GM23248 (cell line): Measurements from ENCODE around the gene GPR55. TPM values are rescaled to one million over a fixed set of nuclear protein-coding genes. Genes with fewer than 3 reads are reported as not detected.

Experiments used
- DNase-seq: peaks from one replicate; pipeline ENCODE4 v3.0.0-alpha.2; 2015
- H2AFZ ChIP-seq: fragments of 200-600 bp; sonication (generic); 2 replicates; pipeline ENCODE4 v1.6.1; 2016; ENCODE audit warnings: antibody characterized with exemption
- H3F3A ChIP-seq: fragments of 200-600 bp; sonication (generic); 2 replicates; pipeline ENCODE4 v1.6.1; 2016; ENCODE audit warnings: mild to moderate bottlenecking, antibody characterized with exemption, mixed run types; ENCODE audit not compliant: insufficient read depth
- H3K27ac ChIP-seq: fragments of 200-600 bp; sonication (generic); 2 replicates; pipeline ENCODE4 v1.5.1; 2016; ENCODE audit warnings: mild to moderate bottlenecking
- H3K27me3 ChIP-seq: fragments of 200-600 bp; sonication (generic); replicated peaks from 2 replicates; pipeline ENCODE4 v1.6.1; 2016; ENCODE audit warnings: mild to moderate bottlenecking; ENCODE audit not compliant: insufficient read depth
- H3K36me3 ChIP-seq: fragments of 200-600 bp; sonication (generic); 2 replicates; pipeline ENCODE4 v1.6.1; 2016; ENCODE audit warnings: low read depth, mild to moderate bottlenecking
- H3K4me1 ChIP-seq: fragments of 200-600 bp; sonication (generic); 2 replicates; pipeline ENCODE4 v1.6.1; 2016; ENCODE audit warnings: mild to moderate bottlenecking; ENCODE audit not compliant: insufficient read depth
- H3K4me2 ChIP-seq: fragments of 200-600 bp; sonication (generic); one replicate; pipeline ENCODE4 v1.6.1; 2016; ENCODE audit warnings: mild to moderate bottlenecking; ENCODE audit not compliant: unreplicated experiment
- H3K4me3 ChIP-seq: fragments of 200-600 bp; sonication (generic); 2 replicates; pipeline ENCODE4 v1.5.1; 2016; ENCODE audit warnings: mild to moderate bottlenecking
- H3K79me2 ChIP-seq: fragments of 200-600 bp; sonication (generic); 2 replicates; pipeline ENCODE4 v1.6.1; 2016; ENCODE audit warnings: mild to moderate bottlenecking; ENCODE audit not compliant: insufficient read depth
- H3K9ac ChIP-seq: fragments of 200-600 bp; sonication (generic); 2 replicates; pipeline ENCODE4 v1.6.1; 2016; ENCODE audit warnings: mild to moderate bottlenecking
- H3K9me2 ChIP-seq: fragments of 200-600 bp; sonication (generic); 2 replicates; pipeline ENCODE4 v1.6.1; 2016; ENCODE audit warnings: mixed run types, mild to moderate bottlenecking, moderate library complexity; ENCODE audit not compliant: insufficient read depth
- H3K9me3 ChIP-seq: fragments of 200-600 bp; sonication (generic); one replicate; pipeline ENCODE4 v1.6.1; 2017; ENCODE audit warnings: low read depth
- H4K20me1 ChIP-seq: fragments of 200-600 bp; sonication (generic); 2 replicates; pipeline ENCODE4 v1.6.0; 2016; ENCODE audit not compliant: insufficient read depth
- EZH2 ChIP-seq: fragments of 200-600 bp; sonication (generic); IDR thresholded peaks from 2 replicates; pipeline ENCODE4 v1.6.1; 2018; ENCODE audit warnings: antibody characterized with exemption, mild to moderate bottlenecking; ENCODE audit not compliant: insufficient read depth, poor library complexity, severe bottlenecking
- EZH2phosphoT487 ChIP-seq: fragments of 200-600 bp; sonication (generic); IDR thresholded peaks from 2 replicates; pipeline ENCODE4 v1.6.1; 2018; ENCODE audit warnings: antibody characterized with exemption, moderate library complexity, mild to moderate bottlenecking, low read depth; ENCODE audit not compliant: insufficient read depth
- WGBS, 2 experiments: methylation state at CpG; one replicate each; pipeline ENCODE4 v1.1.6; 2015 to 2017; ENCODE audit warnings: low lambda C conversion rate in 2 of 2, low coverage in 1 of 2; ENCODE audit errors: missing lambda C conversion rate in 2 of 2; 5-methylcytosine and 5-hydroxymethylcytosine counted together
- in situ Hi-C: fragments of 300-500 bp; cut with MboI; formaldehyde crosslinking; loops from 2 replicates; pipeline ENCODE4 v1.15.0; 2020
- polyA plus RNA-seq: library from polyadenylated mRNA; unstranded; fragments of >200 nt; fragmentation: Nextera tagmentation; extraction: Ambion mirVana; gene quantifications from 2 replicates; pipeline ENCODE4 v1.2.1, GENCODE V29; 2016
- total RNA-seq: library from RNA; depleted of rRNA; stranded (reverse); fragments of >200 nt; shearing (Covaris generic); gene quantifications from 2 replicates; pipeline ENCODE4 v1.2.3, GENCODE V29; 2014; rRNA removed

GPR55 gene
- total and polyA plus RNA-seq, 2 experiments from 2014 or later = 0.20 TPM; not detected in 1

GRCh38 chr2:230863442-230864121 lies 61.5 kb downstream of the GPR55 start:
- no peak for DNase-seq
- no peak overlapping the region for H2AFZ ChIP-seq
- no peaks in the 10 kb centered on the region for H4K20me1 ChIP-seq
- H3K79me2 ChIP-seq = no peaks in the 10 kb centered on the region
- no peak overlapping the region for H3K4me2 ChIP-seq
- H3K36me3 ChIP-seq = no peaks in the 10 kb centered on the region
- no peak for TF ChIP-seq EZH2
- no peak for TF ChIP-seq EZH2phosphoT487
- no peak overlapping the region for H3K27ac ChIP-seq
- no peaks in the 10 kb centered on the region for H3K9me3 ChIP-seq
- H3K4me1 ChIP-seq = no peaks in the 10 kb centered on the region
- in situ Hi-C loops = no loop called here
- H3K9ac ChIP-seq = no peak overlapping the region
- H3K27me3 ChIP-seq = peaks cover 52% of the 10 kb centered on the region
- H3F3A ChIP-seq = 0 out of 2 replicates have a peak, but pooled peaks cover 9% of the 10 kb centered on the region
- WGBS, 2 experiments = 38 to 39% methylated on average over 13 of the region's 13 CpGs
- H3K4me3 ChIP-seq = no peak overlapping the region
- H3K9me2 ChIP-seq = no peaks in the 10 kb centered on the region

GRCh38 chr2:230863031-230863430 lies 62.0 kb downstream of the GPR55 start:
- no peaks in the 10 kb centered on the region for H3K79me2 ChIP-seq
- H3K27ac ChIP-seq = no peak overlapping the region
- DNase-seq = no peak
- H3K9me2 ChIP-seq = no peaks in the 10 kb centered on the region
- H3K9me3 ChIP-seq = no peaks in the 10 kb centered on the region
- H4K20me1 ChIP-seq = no peaks in the 10 kb centered on the region
- peaks cover 58% of the 10 kb centered on the region for H3K27me3 ChIP-seq
- H3K4me3 ChIP-seq = no peak overlapping the region
- 49 to 53% methylated on average over 8 of the region's 8 CpGs for WGBS, 2 experiments
- no peaks in the 10 kb centered on the region for H3K4me1 ChIP-seq
- no peak overlapping the region for H2AFZ ChIP-seq
- H3K36me3 ChIP-seq = no peaks in the 10 kb centered on the region
- in situ Hi-C loops = no loop called here
- TF ChIP-seq EZH2 (no peak), EZH2phosphoT487 (no peak)
- no peak overlapping the region for H3K4me2 ChIP-seq
- H3F3A ChIP-seq = 0 out of 2 replicates have a peak, but pooled peaks cover 9% of the 10 kb centered on the region
- H3K9ac ChIP-seq = no peak overlapping the region

- in situ Hi-C loops = no loop called here
- no peak overlapping the region for H3K4me2 ChIP-seq
- H4K20me1 ChIP-seq = no peaks in the 10 kb centered on the region
- no peak overlapping the region for H2AFZ ChIP-seq
- H3K27ac ChIP-seq = no peak overlapping the region
- no peaks in the 10 kb centered on the region for H3K36me3 ChIP-seq
- H3K9me2 ChIP-seq = no peaks in the 10 kb centered on the region
- H3K9me3 ChIP-seq = no peaks in the 10 kb centered on the region
- no peak for TF ChIP-seq EZH2phosphoT487
- no peak for TF ChIP-seq EZH2
- no peak overlapping the region for H3K4me3 ChIP-seq
- 84 to 88% methylated on average over 5 of the region's 5 CpGs for WGBS, 2 experiments
- no peak for DNase-seq
- no peak overlapping the region for H3K9ac ChIP-seq
- H3K4me1 ChIP-seq = no peaks in the 10 kb centered on the region
- no peaks in the 10 kb centered on the region for H3K79me2 ChIP-seq
- H3F3A ChIP-seq = 0 out of 2 replicates have a peak, but pooled peaks cover 9% of the 10 kb centered on the region
- H3K27me3 ChIP-seq = peaks cover 65% of the 10 kb centered on the region
Measured at GRCh38 chr2:230862292-230862691, 62.8 kb downstream of the GPR55 start.

- H3F3A ChIP-seq = 0 out of 2 replicates have a peak, but pooled peaks cover 3% of the 10 kb centered on the region
- H3K27ac ChIP-seq = no peak overlapping the region
- H3K36me3 ChIP-seq = no peaks in the 10 kb centered on the region
- no peak overlapping the region for H3K9ac ChIP-seq
- no peaks in the 10 kb centered on the region for H3K9me3 ChIP-seq
- no peaks in the 10 kb centered on the region for H3K4me1 ChIP-seq
- H4K20me1 ChIP-seq = no peaks in the 10 kb centered on the region
- no peaks in the 10 kb centered on the region for H3K79me2 ChIP-seq
- H3K4me2 ChIP-seq = no peak overlapping the region
- peaks cover 67% of the 10 kb centered on the region for H3K27me3 ChIP-seq
- H3K4me3 ChIP-seq = no peak overlapping the region
- 13 to 14% methylated on average over 12 to 13 of the region's 13 CpGs for WGBS, 2 experiments
- H3K9me2 ChIP-seq = no peaks in the 10 kb centered on the region
- TF ChIP-seq EZH2 (no peak), EZH2phosphoT487 (no peak)
- in situ Hi-C loops = no loop called here
- H2AFZ ChIP-seq = no peak overlapping the region
- DNase-seq = no peak
Measured at GRCh38 chr2:230861552-230862255, 63.3 kb downstream of the GPR55 start.

Other genes starting within 250 kb of the GPR55 start
- 49.1 and 52.1 TPM in 2 replicates for gene CAB39, start 212.4 kb downstream of the GPR55 start, total RNA-seq
- gene CAB39, start 212.4 kb downstream of the GPR55 start, polyA plus RNA-seq = 22.7 and 23.1 TPM in 2 replicates
- 35.0 and 38.9 TPM in 2 replicates for gene ITM2C, start 60.3 kb downstream of the GPR55 start, total RNA-seq
- gene ITM2C, start 60.3 kb downstream of the GPR55 start, polyA plus RNA-seq = 47.3 and 51.2 TPM in 2 replicates
- gene SPATA3, start 70.9 kb upstream of the GPR55 start, total RNA-seq = not detected in 2 replicates
- gene SPATA3, start 70.9 kb upstream of the GPR55 start, polyA plus RNA-seq = not detected in 2 replicates
- 0.11 TPM in 1 of 2 replicates, not detected in the other for gene C2orf72, start 112.3 kb upstream of the GPR55 start, total RNA-seq
- not detected in 2 replicates for gene C2orf72, start 112.3 kb upstream of the GPR55 start, polyA plus RNA-seq
- gene PSMD1, start 131.6 kb upstream of the GPR55 start, total RNA-seq = 92.4 and 102 TPM in 2 replicates
- gene PSMD1, start 131.6 kb upstream of the GPR55 start, polyA plus RNA-seq = 103 and 106 TPM in 2 replicates
- not detected in 2 replicates for gene HTR2B, start 199.8 kb upstream of the GPR55 start, total RNA-seq
- 0.15 TPM in 1 of 2 replicates, not detected in the other for gene HTR2B, start 199.8 kb upstream of the GPR55 start, polyA plus RNA-seq